Astrocyte (in vitro differentiated cells and primary cell): Measurements from ENCODE around the gene FAM13C. TPM values are rescaled to one million over a fixed set of nuclear protein-coding genes. Genes with fewer than 3 reads are reported as not detected.

ENCODE experiments used
- DNase-seq: peaks from one replicate; pipeline ENCODE4 v3.0.0-alpha.2; 2010; ENCODE audit warnings: low read depth
- FAIRE-seq: peaks from 2 replicates; lab custom pipeline; 2011; peaks lifted over from hg19 to GRCh38; lab: Jason Lieb, UNC
- H2AFZ ChIP-seq: 2 replicates; pipeline ENCODE4 v1.6.0; 2012; ENCODE audit warnings: low read depth, low read length, inconsistent platforms
- H3K27ac ChIP-seq: 2 replicates; pipeline ENCODE4 v1.5.1; 2011; ENCODE audit warnings: low read depth, low read length, inconsistent platforms
- H3K27me3 ChIP-seq: 2 replicates; pipeline ENCODE4 v1.6.0; 2011; ENCODE audit warnings: low read length, inconsistent platforms; ENCODE audit not compliant: insufficient read depth
- H3K36me3 ChIP-seq: 2 replicates; pipeline ENCODE4 v1.5.1; 2011; ENCODE audit warnings: low read length, inconsistent platforms; ENCODE audit not compliant: insufficient read depth
- H3K4me1 ChIP-seq: 2 replicates; pipeline ENCODE4 v1.5.1; 2011; ENCODE audit warnings: low read length, inconsistent platforms; ENCODE audit not compliant: insufficient read depth
- H3K4me2 ChIP-seq: 2 replicates; pipeline ENCODE4 v1.6.0; 2012; ENCODE audit warnings: low read length, inconsistent platforms
- H3K4me3 ChIP-seq: 2 replicates; pipeline ENCODE4 v1.5.1; 2011; ENCODE audit warnings: low read depth, mild to moderate bottlenecking, low read length, inconsistent platforms; ENCODE audit not compliant: insufficient read depth
- H3K79me2 ChIP-seq: 2 replicates; pipeline ENCODE4 v1.6.0; 2012; ENCODE audit warnings: mild to moderate bottlenecking, low read length, inconsistent platforms; ENCODE audit not compliant: insufficient read depth
- H3K9ac ChIP-seq: 2 replicates; pipeline ENCODE4 v1.6.0; 2012; ENCODE audit warnings: mild to moderate bottlenecking, low read length, inconsistent platforms
- H3K9me3 ChIP-seq: 2 replicates; pipeline ENCODE4 v1.5.1; 2012; ENCODE audit warnings: low read depth, mild to moderate bottlenecking, low read length, inconsistent platforms; ENCODE audit not compliant: insufficient read depth
- H4K20me1 ChIP-seq: 2 replicates; pipeline ENCODE4 v1.6.0; 2012; ENCODE audit warnings: low read length, inconsistent platforms; ENCODE audit not compliant: insufficient read depth
- H3K27ac Mint-ChIP-seq: one replicate; pipeline ENCODE4 v1.8.0; 2021; ENCODE audit warnings: mild to moderate bottlenecking, mixed read lengths; ENCODE audit not compliant: unreplicated experiment
- H3K27me3 Mint-ChIP-seq: one replicate; pipeline ENCODE4 v1.8.0; 2021; ENCODE audit warnings: low read depth, mixed read lengths; ENCODE audit not compliant: unreplicated experiment
- H3K36me3 Mint-ChIP-seq: one replicate; pipeline ENCODE4 v1.8.0; 2021; ENCODE audit warnings: low read depth, mixed read lengths; ENCODE audit not compliant: unreplicated experiment
- H3K4me1 Mint-ChIP-seq: one replicate; pipeline ENCODE4 v1.8.0; 2021; ENCODE audit warnings: low read depth, mixed read lengths; ENCODE audit not compliant: unreplicated experiment
- H3K4me3 Mint-ChIP-seq: one replicate; pipeline ENCODE4 v1.8.0; 2021; ENCODE audit warnings: mild to moderate bottlenecking, moderate library complexity, mixed read lengths; ENCODE audit not compliant: unreplicated experiment
- H3K9me3 Mint-ChIP-seq: one replicate; pipeline ENCODE4 v1.8.0; 2021; ENCODE audit warnings: mild to moderate bottlenecking, mixed read lengths; ENCODE audit not compliant: unreplicated experiment
- EZH2 ChIP-seq: IDR thresholded peaks from 2 replicates; pipeline ENCODE4 v1.6.1; 2012; ENCODE audit warnings: mild to moderate bottlenecking, low read length, inconsistent platforms; ENCODE audit not compliant: insufficient read depth
- total RNA-seq: library from RNA; stranded (reverse); gene quantifications from 2 replicates; pipeline ENCODE4 v1.2.1, GENCODE V29; 2021
- TF ChIP-seq, protein P1 (sequence below): IDR thresholded peaks from 2 replicates; pipeline ENCODE4 v1.5.1; 2011; ENCODE audit warnings: low read depth, mild to moderate bottlenecking, inconsistent platforms, low read length, moderate library complexity; ENCODE audit not compliant: insufficient read depth

The FAM13C gene
- total RNA-seq, 1 donor from 2014 or later = 8.7 TPM

DNA sequence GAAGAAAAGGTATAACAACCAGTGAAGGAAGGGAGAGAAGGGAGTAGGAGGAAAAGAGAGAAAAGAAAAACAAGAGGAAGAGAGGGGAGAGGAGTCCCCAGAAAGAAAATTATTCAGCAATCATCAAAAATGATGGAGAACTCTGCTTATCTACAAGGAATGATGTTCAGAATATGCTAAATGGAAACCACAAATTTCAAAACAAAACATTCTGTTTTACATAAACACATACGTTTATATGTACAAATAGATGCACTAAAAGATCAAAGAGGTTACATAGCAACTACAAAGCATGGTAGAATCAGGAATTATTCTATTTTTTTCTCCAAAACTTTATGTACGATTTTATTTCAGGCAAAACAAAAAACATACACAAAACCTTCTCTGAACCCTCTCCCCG lies 91.9 kb downstream of the FAM13C start:
- Histone ChIP-seq H3K4me2 (no peak overlapping the region), H3K9me3 (no peaks in the 10 kb centered on the region), H3K79me2 (no peaks in the 10 kb centered on the region), H3K9ac (no peak overlapping the region), H3K27me3 (no peaks in the 10 kb centered on the region), H4K20me1 (no peaks in the 10 kb centered on the region), H3K36me3 (no peaks in the 10 kb centered on the region), H2AFZ (no peak overlapping the region), H3K27ac (no peak overlapping the region), H3K4me1 (no peaks in the 10 kb centered on the region), H3K4me3 (no peak overlapping the region)
- H3K4me3 Mint-ChIP-seq = no peak overlapping the region
- TF ChIP-seq, protein P1, sequence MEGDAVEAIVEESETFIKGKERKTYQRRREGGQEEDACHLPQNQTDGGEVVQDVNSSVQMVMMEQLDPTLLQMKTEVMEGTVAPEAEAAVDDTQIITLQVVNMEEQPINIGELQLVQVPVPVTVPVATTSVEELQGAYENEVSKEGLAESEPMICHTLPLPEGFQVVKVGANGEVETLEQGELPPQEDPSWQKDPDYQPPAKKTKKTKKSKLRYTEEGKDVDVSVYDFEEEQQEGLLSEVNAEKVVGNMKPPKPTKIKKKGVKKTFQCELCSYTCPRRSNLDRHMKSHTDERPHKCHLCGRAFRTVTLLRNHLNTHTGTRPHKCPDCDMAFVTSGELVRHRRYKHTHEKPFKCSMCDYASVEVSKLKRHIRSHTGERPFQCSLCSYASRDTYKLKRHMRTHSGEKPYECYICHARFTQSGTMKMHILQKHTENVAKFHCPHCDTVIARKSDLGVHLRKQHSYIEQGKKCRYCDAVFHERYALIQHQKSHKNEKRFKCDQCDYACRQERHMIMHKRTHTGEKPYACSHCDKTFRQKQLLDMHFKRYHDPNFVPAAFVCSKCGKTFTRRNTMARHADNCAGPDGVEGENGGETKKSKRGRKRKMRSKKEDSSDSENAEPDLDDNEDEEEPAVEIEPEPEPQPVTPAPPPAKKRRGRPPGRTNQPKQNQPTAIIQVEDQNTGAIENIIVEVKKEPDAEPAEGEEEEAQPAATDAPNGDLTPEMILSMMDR = no peak
- TF ChIP-seq EZH2 = no peak
- DNase-seq (no peak), FAIRE-seq (no peak)
- no peaks in the 10 kb centered on the region for H3K4me1 Mint-ChIP-seq
- no peaks in the 10 kb centered on the region for H3K9me3 Mint-ChIP-seq
- peaks cover 20% of the 10 kb centered on the region for H3K36me3 Mint-ChIP-seq
- H3K27me3 Mint-ChIP-seq = no peaks in the 10 kb centered on the region
- H3K27ac Mint-ChIP-seq = no peak overlapping the region

DNA sequence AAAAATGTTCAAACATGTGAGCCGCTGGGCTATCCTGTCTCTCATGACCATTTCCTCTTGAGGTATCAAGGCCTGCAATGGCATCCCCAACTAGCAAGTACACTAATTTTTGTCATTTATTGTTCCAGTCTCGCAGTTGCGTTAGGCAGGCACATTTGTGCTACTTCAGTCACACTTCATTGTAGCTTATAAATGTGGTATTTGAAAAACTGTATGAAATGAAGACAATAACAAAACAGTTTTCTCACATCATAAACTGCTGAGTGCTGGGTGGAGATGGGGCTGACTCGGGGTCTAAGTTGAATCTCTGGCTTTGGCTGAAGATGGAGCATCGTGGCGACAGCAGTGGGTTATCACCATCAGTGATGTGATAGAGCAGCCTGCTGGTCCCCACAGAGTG lies 92.7 kb downstream of the FAM13C start:
- Mint-ChIP-seq H3K27ac (no peak overlapping the region), H3K4me3 (no peak overlapping the region), H3K9me3 (no peaks in the 10 kb centered on the region), H3K36me3 (peaks cover 18% of the 10 kb centered on the region), H3K27me3 (no peaks in the 10 kb centered on the region), H3K4me1 (no peaks in the 10 kb centered on the region)
- Histone ChIP-seq H3K4me1 (no peaks in the 10 kb centered on the region), H3K79me2 (no peaks in the 10 kb centered on the region), H3K27ac (no peak overlapping the region), H3K4me3 (no peak overlapping the region), H4K20me1 (no peaks in the 10 kb centered on the region), H3K9me3 (no peaks in the 10 kb centered on the region), H3K9ac (no peak overlapping the region), H3K27me3 (no peaks in the 10 kb centered on the region), H3K36me3 (no peaks in the 10 kb centered on the region), H3K4me2 (no peak overlapping the region), H2AFZ (no peak overlapping the region)
- FAIRE-seq = no peak
- DNase-seq = no peak
- TF ChIP-seq, protein P1 = no peak
- no peak for TF ChIP-seq EZH2

DNA sequence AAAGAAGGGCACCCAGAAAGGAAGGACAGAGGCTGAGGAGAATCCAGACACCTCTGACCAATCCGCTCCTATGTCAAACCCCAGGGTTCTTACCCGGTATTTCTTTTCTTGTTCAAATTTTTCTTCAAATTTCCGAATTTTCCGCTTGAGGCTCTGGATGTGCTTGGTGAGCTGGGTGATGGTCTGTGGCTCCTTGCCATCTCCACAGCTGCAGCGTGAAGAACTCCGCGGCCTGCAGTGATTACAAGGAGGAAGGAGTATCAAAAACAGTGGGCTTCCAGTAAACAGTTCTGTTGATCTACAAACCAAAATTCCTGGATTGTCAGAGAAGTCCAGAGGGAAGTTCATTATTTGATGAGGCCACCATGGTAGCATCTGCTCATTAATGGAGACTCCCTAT lies 93.9 kb downstream of the FAM13C start:
- Mint-ChIP-seq H3K4me3 (no peak overlapping the region), H3K9me3 (no peaks in the 10 kb centered on the region), H3K27ac (no peak overlapping the region), H3K36me3 (peaks cover 18% of the 10 kb centered on the region), H3K27me3 (no peaks in the 10 kb centered on the region), H3K4me1 (no peaks in the 10 kb centered on the region)
- DNase-seq (no peak), FAIRE-seq (no peak)
- Histone ChIP-seq H3K9ac (no peak overlapping the region), H4K20me1 (no peaks in the 10 kb centered on the region), H3K27ac (no peak overlapping the region), H3K4me1 (no peaks in the 10 kb centered on the region), H2AFZ (no peak overlapping the region), H3K27me3 (no peaks in the 10 kb centered on the region), H3K79me2 (no peaks in the 10 kb centered on the region), H3K4me2 (no peak overlapping the region), H3K4me3 (no peak overlapping the region), H3K9me3 (no peaks in the 10 kb centered on the region), H3K36me3 (no peaks in the 10 kb centered on the region)
- TF ChIP-seq, protein P1 = no peak
- no peak for TF ChIP-seq EZH2
